H1 (cell line): ENCODE data around the gene CDH6. TPM values are rescaled to one million over a fixed set of nuclear protein-coding genes. Genes with fewer than 3 reads are reported as not detected.

Experiments
- CTCF ChIA-PET: fragments of 300-600 bp; sonication (Branson Sonifier 250); formaldehyde crosslinking; loops from one replicate; lab custom pipeline; 2021; ENCODE audit not compliant: partially characterized antibody; lab: Charles Lee
- POLR2A ChIA-PET: fragments of 300-600 bp; sonication (Branson Sonifier 250); formaldehyde crosslinking; loops from one replicate; lab custom pipeline; 2021; ENCODE audit warnings: inconsistent platforms; ENCODE audit not compliant: partially characterized antibody; lab: Charles Lee
- DNase-seq, 2 experiments: peaks; one replicate each; pipeline versions ENCODE4 v3.0.0 to v3.0.0-alpha.2; 2010 to 2022; ENCODE audit warnings: low spot score in 2 of 2, low read depth in 1 of 2, mixed read lengths in 1 of 2
- FAIRE-seq: peaks from 2 replicates; lab custom pipeline; 2011; peaks lifted over from hg19 to GRCh38; lab: Jason Lieb, UNC
- H2AFZ ChIP-seq: 2 replicates; pipeline ENCODE4 v1.8.1; 2012; ENCODE audit warnings: low read length, inconsistent platforms
- H2AK5ac ChIP-seq: 2 replicates; pipeline ENCODE4 v1.6.1; 2013; ENCODE audit warnings: low read depth, low read length
- H2BK120ac ChIP-seq: replicated peaks from 2 replicates; pipeline ENCODE3; 2013; ENCODE audit warnings: low read depth, low read length, inconsistent platforms
- H2BK12ac ChIP-seq: 2 replicates; pipeline ENCODE4 v1.6.1; 2013; ENCODE audit warnings: low read depth, low read length
- H2BK15ac ChIP-seq: 2 replicates; pipeline ENCODE4 v1.6.1; 2013; ENCODE audit warnings: low read length
- H2BK20ac ChIP-seq: 2 replicates; pipeline ENCODE4 v1.6.1; 2013; ENCODE audit warnings: low read length
- H2BK5ac ChIP-seq: 2 replicates; pipeline ENCODE4 v1.6.1; 2013; ENCODE audit warnings: low read depth, low read length
- H3K14ac ChIP-seq: 2 replicates; pipeline ENCODE4 v1.6.1; 2013; ENCODE audit warnings: inconsistent platforms; ENCODE audit not compliant: insufficient read length
- H3K18ac ChIP-seq: 2 replicates; pipeline ENCODE4 v1.6.1; 2013; ENCODE audit warnings: low read length; ENCODE audit errors: extremely low read depth
- H3K23ac ChIP-seq: 2 replicates; pipeline ENCODE4 v1.6.1; 2013; ENCODE audit warnings: inconsistent platforms; ENCODE audit not compliant: insufficient read length
- H3K23me2 ChIP-seq: 2 replicates; pipeline ENCODE4 v1.6.1; 2013; ENCODE audit warnings: low read depth, low read length
- H3K27ac ChIP-seq: 2 replicates; pipeline ENCODE4 v1.6.1; 2011; ENCODE audit warnings: low read depth, low read length, inconsistent platforms
- H3K27me3 ChIP-seq, 4 experiments: replicated peaks in 1 of 4; 1 replicate in 1 of 4; 2 replicates in 3 of 4; pipeline versions ENCODE4 v1.6.1 to v1.8.1; 2011 to 2013; ENCODE audit warnings: low read length in 3 of 4, mild to moderate bottlenecking in 3 of 4, inconsistent platforms in 2 of 4, mixed read lengths in 2 of 4, moderate library complexity in 1 of 4; ENCODE audit not compliant: control insufficient read depth in 3 of 4, insufficient read depth in 3 of 4; ENCODE audit errors: extremely low read depth in 1 of 4
- H3K36me3 ChIP-seq, 4 experiments: 2 replicates each; pipeline versions ENCODE4 v1.6.1 to v1.8.1; 2011 to 2013; ENCODE audit warnings: mild to moderate bottlenecking in 4 of 4, low read length in 3 of 4, moderate library complexity in 2 of 4, control low read depth in 1 of 4, inconsistent platforms in 1 of 4; ENCODE audit not compliant: insufficient read depth in 4 of 4, control insufficient read depth in 2 of 4
- H3K4ac ChIP-seq: replicated peaks from 2 replicates; pipeline ENCODE3; 2013; ENCODE audit warnings: low read length, low read depth, mixed read lengths, inconsistent platforms; ENCODE audit not compliant: insufficient read length
- H3K4me1 ChIP-seq, 4 experiments: replicated peaks in 1 of 4; 1 replicate in 1 of 4; 2 replicates in 3 of 4; pipeline versions ENCODE4 v1.6.1 to v1.8.1; 2011 to 2013; ENCODE audit warnings: low read length in 3 of 4, inconsistent platforms in 2 of 4, mixed read lengths in 1 of 4; ENCODE audit not compliant: insufficient read depth in 4 of 4, control insufficient read depth in 3 of 4
- H3K4me2 ChIP-seq, 2 experiments: 2 replicates each; pipeline versions ENCODE4 v1.6.1 to v1.8.1; 2011 to 2013; ENCODE audit warnings: low read depth in 2 of 2, low read length in 2 of 2, control low read depth in 1 of 2, inconsistent platforms in 1 of 2, mild to moderate bottlenecking in 1 of 2; ENCODE audit not compliant: insufficient read depth in 1 of 2
- H3K4me3 ChIP-seq, 4 experiments: fragments of 200-600, 300-600 bp in 1 of 4; sonication (generic), shearing (Covaris generic), sonication (Bioruptor Twin) in 1 of 4; 2 replicates each; pipeline versions ENCODE4 v1.5.1 to v1.8.1; 2011 to 2016; ENCODE audit warnings: low read length in 4 of 4, low read depth in 3 of 4, control low read depth in 2 of 4, inconsistent platforms in 2 of 4, mild to moderate bottlenecking in 2 of 4, mixed read lengths in 1 of 4, moderate library complexity in 1 of 4; ENCODE audit not compliant: insufficient read depth in 2 of 4; ENCODE audit errors: extremely low read depth in 1 of 4
- H3K56ac ChIP-seq: replicated peaks from 2 replicates; pipeline ENCODE3; 2013; ENCODE audit warnings: low read depth, mild to moderate bottlenecking, mixed read lengths, low read length, inconsistent platforms; ENCODE audit not compliant: insufficient read length
- H3K79me1 ChIP-seq: 2 replicates; pipeline ENCODE4 v1.6.1; 2013; ENCODE audit warnings: low read depth, low read length, control low read depth
- H3K79me2 ChIP-seq, 2 experiments: 2 replicates each; pipeline versions ENCODE4 v1.6.1 to v1.8.1; 2012 to 2013; ENCODE audit warnings: low read length in 2 of 2, mild to moderate bottlenecking in 2 of 2, inconsistent platforms in 1 of 2; ENCODE audit not compliant: insufficient read depth in 2 of 2, control insufficient read depth in 1 of 2
- H3K9ac ChIP-seq, 4 experiments: replicated peaks in 1 of 4; 1 replicate in 1 of 4; 2 replicates in 3 of 4; pipeline versions ENCODE4 v1.6.1 to v1.8.1; 2011 to 2013; ENCODE audit warnings: low read depth in 3 of 4, low read length in 3 of 4, control low read depth in 2 of 4, mild to moderate bottlenecking in 2 of 4, moderate library complexity in 2 of 4, inconsistent platforms in 1 of 4; ENCODE audit errors: extremely low read depth in 1 of 4
- H3K9me3 ChIP-seq, 2 experiments: 2 replicates each; pipeline versions ENCODE4 v1.6.1 to v1.8.1; 2012 to 2013; ENCODE audit warnings: mild to moderate bottlenecking in 2 of 2, moderate library complexity in 2 of 2, control low read depth in 1 of 2, inconsistent platforms in 1 of 2, low read depth in 1 of 2, low read length in 1 of 2, mixed read lengths in 1 of 2; ENCODE audit not compliant: insufficient read depth in 2 of 2
- H4K20me1 ChIP-seq, 2 experiments: replicated peaks in 1 of 2; 2 replicates each; pipeline versions ENCODE3 to v1.8.1; 2011 to 2013; ENCODE audit warnings: inconsistent platforms in 2 of 2, low read length in 2 of 2, mild to moderate bottlenecking in 1 of 2; ENCODE audit not compliant: insufficient read depth in 2 of 2, control insufficient read depth in 1 of 2
- H4K5ac ChIP-seq: 2 replicates; pipeline ENCODE4 v1.6.1; 2013; ENCODE audit warnings: low read length, low read depth, mixed read lengths, inconsistent platforms; ENCODE audit not compliant: insufficient read length
- H4K8ac ChIP-seq: 2 replicates; pipeline ENCODE4 v1.8.0; 2013; ENCODE audit warnings: mild to moderate bottlenecking, moderate library complexity, low read length, inconsistent platforms; ENCODE audit not compliant: insufficient read depth; ENCODE audit errors: extremely low read depth
- H4K91ac ChIP-seq: replicated peaks from 2 replicates; pipeline ENCODE3; 2013; ENCODE audit warnings: low read length, mixed read lengths, inconsistent platforms; ENCODE audit not compliant: insufficient read length
- BACH1 ChIP-seq: IDR thresholded peaks from 2 replicates; pipeline ENCODE4 v1.6.1; 2012; ENCODE audit warnings: low read length, improper control_type of control experiment
- BRCA1 ChIP-seq: IDR thresholded peaks from 2 replicates; pipeline ENCODE4 v1.6.1; 2012; ENCODE audit warnings: low read depth, low read length, improper control_type of control experiment
- CBX8 ChIP-seq: fragments of 300-800, 300-1000 bp; sonication (generic); IDR thresholded peaks from 2 replicates; pipeline ENCODE4 v1.7.1; 2016; ENCODE audit warnings: low read depth, low read length, borderline replicate concordance
- CEBPB ChIP-seq: IDR thresholded peaks from 2 replicates; pipeline ENCODE4 v1.6.1; 2012; ENCODE audit warnings: low read depth, low read length
- CTBP2 ChIP-seq: IDR thresholded peaks from 2 replicates; pipeline ENCODE4 v1.7.0; 2011; ENCODE audit warnings: borderline replicate concordance, mild to moderate bottlenecking, moderate library complexity, mixed read lengths, low read length; ENCODE audit not compliant: insufficient read depth, insufficient read length
- EP300 ChIP-seq, 2 experiments: IDR thresholded peaks; 1 replicate in 1 of 2; 2 replicates in 1 of 2; pipeline ENCODE4 v1.6.1; 2011 to 2012; ENCODE audit warnings: low read depth in 2 of 2, low read length in 2 of 2, mild to moderate bottlenecking in 2 of 2, borderline replicate concordance in 1 of 2, inconsistent platforms in 1 of 2, moderate library complexity in 1 of 2
- KDM1A ChIP-seq: fragments of 200-600, 300-600 bp; sonication (generic); IDR thresholded peaks from 2 replicates; pipeline ENCODE4 v1.7.1; 2016; ENCODE audit warnings: mild to moderate bottlenecking, low read length, borderline replicate concordance
- KDM5A ChIP-seq: fragments of 200-600 bp; IDR thresholded peaks from 2 replicates; pipeline ENCODE4 v1.7.1; 2012; ENCODE audit warnings: mild to moderate bottlenecking, low read length, inconsistent platforms, mixed read lengths
- MAX ChIP-seq: IDR thresholded peaks from 2 replicates; pipeline ENCODE4 v1.6.1; 2012; ENCODE audit warnings: inconsistent platforms
- POLR2A ChIP-seq, 2 experiments: IDR thresholded peaks; 1 replicate in 1 of 2; 2 replicates in 1 of 2; pipeline ENCODE4 v1.6.1; 2011; ENCODE audit warnings: low read depth in 2 of 2, low read length in 2 of 2, mild to moderate bottlenecking in 2 of 2; ENCODE audit errors: control extremely low read depth in 1 of 2
- POLR2AphosphoS5 ChIP-seq: IDR thresholded peaks from 2 replicates; pipeline ENCODE4 v1.6.1; 2011; ENCODE audit warnings: low read depth, low read length
- RFX5 ChIP-seq: IDR thresholded peaks from 2 replicates; pipeline ENCODE4 v1.6.1; 2011; ENCODE audit warnings: low read depth, low read length, improper control_type of control experiment, borderline replicate concordance
- SAP30 ChIP-seq: fragments of 300-600 bp; sonication (generic); IDR thresholded peaks from 2 replicates; pipeline ENCODE4 v1.7.1; 2012; ENCODE audit warnings: low read length, moderate library complexity, mild to moderate bottlenecking, inconsistent platforms; ENCODE audit not compliant: insufficient read depth, insufficient replicate concordance
- SP1 ChIP-seq: IDR thresholded peaks from 2 replicates; pipeline ENCODE4 v1.6.1; 2011; ENCODE audit warnings: low read depth, low read length
- SP4 ChIP-seq: IDR thresholded peaks from 2 replicates; pipeline ENCODE4 v1.6.1; 2012; ENCODE audit warnings: low read length, inconsistent platforms
- TAF7 ChIP-seq: optimal IDR thresholded peaks from 2 replicates; pipeline ENCODE3; 2011; ENCODE audit warnings: low read depth, mild to moderate bottlenecking, inconsistent platforms, low read length, moderate library complexity, borderline replicate concordance
- WGBS, 2 experiments: shearing (Covaris generic) in 1 of 2; methylation state at CpG; one replicate each; pipeline versions ENCODE4 v1.1.6 to v1.1.7; 2013 to 2015; ENCODE audit warnings: low lambda C conversion rate in 2 of 2, mixed read lengths in 2 of 2, inconsistent platforms in 1 of 2, low coverage in 1 of 2, missing lambda C conversion rate in 1 of 2; ENCODE audit not compliant: insufficient replicate concordance in 2 of 2, insufficient coverage in 1 of 2, insufficient read length in 1 of 2; ENCODE audit errors: extremely low coverage in 1 of 2, missing lambda C conversion rate in 1 of 2; 5-methylcytosine and 5-hydroxymethylcytosine counted together
- polyA plus RNA-seq, 7 experiments: library from polyadenylated mRNA; depleted of rRNA in 3 of 7; stranded (reverse) in 5 of 7; unstranded in 2 of 7; fragments of >200 nt in 5 of 7; fragments of 200-250 nt in 2 of 7; gene quantifications; 1 replicate in 5 of 7; 2 replicates in 1 of 7; 4 replicates in 1 of 7; pipeline versions ENCODE4 v1.2.1 to v1.2.3, GENCODE V29; 2011 to 2013; ENCODE audit warnings: missing spikeins in 2 of 7, mixed read lengths in 2 of 7
- total RNA-seq: library from RNA; stranded (reverse); fragmentation: NEBNext Ultra II Directional; extraction: Animal tissue kit (Norgen Biotek cat#: 25700); gene quantifications from 2 replicates; pipeline ENCODE4 v1.2.1, GENCODE V29; 2021

The CDH6 gene
- total and polyA plus RNA-seq, 2 of the 8 experiments (the other 6 are each of a cell fraction or from before 2014, with no cell fraction given) = 1.4 to 1.9 TPM

- Histone ChIP-seq H4K91ac (no peak overlapping the region), H2BK20ac (no peak overlapping the region), H3K27me3 (no peaks in the 10 kb centered on the region), H3K4me3 (no peak overlapping the region), H3K27ac (no peak overlapping the region), H3K9ac (no peak overlapping the region), H3K79me2 (no peaks in the 10 kb centered on the region), H2BK15ac (no peak overlapping the region), H3K4me1 (no peaks in the 10 kb centered on the region), H3K56ac (no peak overlapping the region), H3K23ac (no peak overlapping the region), H4K5ac (no peak overlapping the region), H2AK5ac (no peak overlapping the region), H3K18ac (no peak overlapping the region), H3K14ac (no peak overlapping the region), H3K4me2 (no peak overlapping the region), H3K79me1 (no peaks in the 10 kb centered on the region), H4K20me1 (no peaks in the 10 kb centered on the region), H3K36me3 (no peaks in the 10 kb centered on the region), H2AFZ (no peak overlapping the region), H3K23me2 (peaks cover 2% of the 10 kb centered on the region; the same call in 1 of the 2 replicates), H3K9me3 (no peaks in the 10 kb centered on the region), H4K8ac (no peak overlapping the region), H2BK5ac (no peak overlapping the region), H3K4ac (no peak overlapping the region), H2BK12ac (no peak overlapping the region), H2BK120ac (no peak overlapping the region)
- ChIA-PET POLR2A (no interaction called here), CTCF (no interaction called here)
- WGBS, 2 experiments = 96 to 100% methylated on average over 1 to 3 of the region's 3 CpGs
- DNase-seq (no peak), FAIRE-seq (no peak)
- TF ChIP-seq BACH1 (no peak), POLR2A (IDR thresholded peaks at IDR 0.05; ENCODE audit: control extremely low read depth in 1 of 2, low read depth in 2 of 2, low read length in 2 of 2) (no peak), EP300 (IDR thresholded peaks at IDR 0.05; ENCODE audit: borderline replicate concordance in 1 of 2, low read depth in 2 of 2, low read length in 2 of 2) (no peak), SP4 (no peak), CBX8 (no peak), SAP30 (no peak), SP1 (no peak), KDM1A (no peak), RFX5 (no peak), MAX (no peak), TAF7 (no peak), POLR2AphosphoS5 (no peak), CEBPB (no peak), KDM5A (no peak), CTBP2 (no peak), BRCA1 (no peak)
Observed at GRCh38 chr5:31324842-31325241, 131.4 kb downstream of the CDH6 start.
